Stomach (tissue), 4 donors: ENCODE measurements around the gene CIC.

Experiments
- CTCF ChIP-seq, 7 experiments: fragments of 450-650 bp in 4 of 7; fragments of 200-600 bp in 3 of 7; sonication (generic) in 3 of 7; IDR thresholded peaks; one replicate each; pipeline ENCODE4 v1.5.1; 2016 to 2019; ENCODE audit warnings: antibody characterized with exemption in 7 of 7, control low read depth in 2 of 7, mild to moderate bottlenecking in 1 of 7
- POLR2A ChIP-seq, 4 donors: fragments of 450-650 bp; IDR thresholded peaks; one replicate each; pipeline ENCODE4 v1.6.1; 2016; ENCODE audit warnings: antibody characterized with exemption in 4 of 4, control low read depth in 2 of 4, mild to moderate bottlenecking in 1 of 4, moderate library complexity in 1 of 4
- POLR2AphosphoS5 ChIP-seq, 3 donors: sonication (generic); formaldehyde crosslinking; IDR thresholded peaks; one replicate each; pipeline ENCODE4 v1.6.1; 2016; ENCODE audit warnings: antibody characterized with exemption in 3 of 3

GRCh38 chr19:42323852-42324654, 55.0 kb downstream of the CIC start:
- no peak for TF ChIP-seq CTCF (IDR thresholded peaks at IDR 0.05)
- no peak for TF ChIP-seq POLR2AphosphoS5 (IDR thresholded peaks at IDR 0.05)
- no peak for TF ChIP-seq POLR2A (IDR thresholded peaks at IDR 0.05)
